Measurements from ENCODE around the gene MAD1L1. TPM values are rescaled to one million over a fixed set of nuclear protein-coding genes. Genes with fewer than 3 reads are reported as not detected.

Gene MAD1L1
- total RNA-seq, 2 donors from 2014 or later = 59.1 to 61.4 TPM

DNA sequence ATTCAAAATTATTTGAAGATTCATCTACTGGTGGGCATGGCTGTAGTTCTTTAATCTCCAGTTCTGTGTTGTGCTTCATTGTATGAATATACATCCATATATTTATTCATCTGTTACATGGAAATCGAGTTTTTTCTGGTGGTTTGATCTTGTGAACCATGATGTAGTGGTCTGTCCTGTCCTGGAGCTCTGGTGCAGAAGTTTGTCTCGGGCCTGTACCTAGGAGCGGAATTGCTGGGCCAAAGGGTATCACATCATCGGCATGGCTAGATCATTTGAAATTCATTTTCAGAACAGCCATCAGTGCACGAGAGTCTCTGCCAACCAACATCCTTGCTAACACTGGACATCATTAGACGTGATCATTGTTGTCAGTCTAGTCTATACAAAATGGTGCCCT lies 455.6 kb downstream of the MAD1L1 start:
- TF ChIP-seq, protein P1, sequence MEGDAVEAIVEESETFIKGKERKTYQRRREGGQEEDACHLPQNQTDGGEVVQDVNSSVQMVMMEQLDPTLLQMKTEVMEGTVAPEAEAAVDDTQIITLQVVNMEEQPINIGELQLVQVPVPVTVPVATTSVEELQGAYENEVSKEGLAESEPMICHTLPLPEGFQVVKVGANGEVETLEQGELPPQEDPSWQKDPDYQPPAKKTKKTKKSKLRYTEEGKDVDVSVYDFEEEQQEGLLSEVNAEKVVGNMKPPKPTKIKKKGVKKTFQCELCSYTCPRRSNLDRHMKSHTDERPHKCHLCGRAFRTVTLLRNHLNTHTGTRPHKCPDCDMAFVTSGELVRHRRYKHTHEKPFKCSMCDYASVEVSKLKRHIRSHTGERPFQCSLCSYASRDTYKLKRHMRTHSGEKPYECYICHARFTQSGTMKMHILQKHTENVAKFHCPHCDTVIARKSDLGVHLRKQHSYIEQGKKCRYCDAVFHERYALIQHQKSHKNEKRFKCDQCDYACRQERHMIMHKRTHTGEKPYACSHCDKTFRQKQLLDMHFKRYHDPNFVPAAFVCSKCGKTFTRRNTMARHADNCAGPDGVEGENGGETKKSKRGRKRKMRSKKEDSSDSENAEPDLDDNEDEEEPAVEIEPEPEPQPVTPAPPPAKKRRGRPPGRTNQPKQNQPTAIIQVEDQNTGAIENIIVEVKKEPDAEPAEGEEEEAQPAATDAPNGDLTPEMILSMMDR (conservative IDR thresholded peaks at IDR 0.05) = no peak
- H3K9me3 Mint-ChIP-seq = peaks cover 41% of the 10 kb centered on the region
- peaks cover 3% of the 10 kb centered on the region for H3K36me3 Mint-ChIP-seq (ENCODE audit: low read depth)
- no peak overlapping the region for H3K9ac ChIP-seq (ENCODE audit: extremely low read depth, low read length, poor library complexity, severe bottlenecking)
- no peak for DNase-seq
- H3K27ac Mint-ChIP-seq = no peak overlapping the region
- 85 to 94% methylated on average over 5 to 6 of the region's 6 CpGs for WGBS, 2 experiments (ENCODE audit: insufficient coverage in 1 of 2, insufficient read length in 1 of 2)
- H3K4me3 Mint-ChIP-seq = no peak overlapping the region
- H3K27me3 Mint-ChIP-seq (ENCODE audit: insufficient read depth) = peaks cover 7% of the 10 kb centered on the region
- H3K27me3 ChIP-seq (ENCODE audit: control insufficient read depth, insufficient read depth, low read length, poor library complexity, severe bottlenecking) = no peaks in the 10 kb centered on the region
- no peaks in the 10 kb centered on the region for H3K36me3 ChIP-seq (ENCODE audit: control insufficient read depth, insufficient read depth, low read length)
- peaks cover 41% of the 10 kb centered on the region for H3K9me3 ChIP-seq (ENCODE audit: control insufficient read depth, low read length)
- H3K27ac ChIP-seq (ENCODE audit: low read depth, low read length) = no peak overlapping the region
- no peak overlapping the region for H3K4me3 ChIP-seq (ENCODE audit: low read length)
- H3K4me1 ChIP-seq (ENCODE audit: control insufficient read depth, insufficient read depth, low read length) = no peaks in the 10 kb centered on the region
- H3K4me1 Mint-ChIP-seq = no peaks in the 10 kb centered on the region

- no peaks in the 10 kb centered on the region for H3K4me1 Mint-ChIP-seq
- DNase-seq = no peak
- no peaks in the 10 kb centered on the region for H3K4me1 ChIP-seq (ENCODE audit: control insufficient read depth, insufficient read depth, low read length)
- H3K9me3 Mint-ChIP-seq = peaks cover 43% of the 10 kb centered on the region
- no peaks in the 10 kb centered on the region for H3K27me3 ChIP-seq (ENCODE audit: control insufficient read depth, insufficient read depth, low read length, poor library complexity, severe bottlenecking)
- H3K36me3 ChIP-seq (ENCODE audit: control insufficient read depth, insufficient read depth, low read length) = no peaks in the 10 kb centered on the region
- WGBS, 2 experiments (ENCODE audit: insufficient coverage in 1 of 2, insufficient read length in 1 of 2) = 85 to 91% methylated on average over 2 to 4 of the region's 4 CpGs
- H3K27ac ChIP-seq (ENCODE audit: low read depth, low read length) = no peak overlapping the region
- TF ChIP-seq, protein P1 (conservative IDR thresholded peaks at IDR 0.05) = no peak
- H3K27ac Mint-ChIP-seq = no peak overlapping the region
- H3K4me3 Mint-ChIP-seq = no peak overlapping the region
- H3K27me3 Mint-ChIP-seq (ENCODE audit: insufficient read depth) = peaks cover 7% of the 10 kb centered on the region
- no peak overlapping the region for H3K9ac ChIP-seq (ENCODE audit: extremely low read depth, low read length, poor library complexity, severe bottlenecking)
- peaks cover 3% of the 10 kb centered on the region for H3K36me3 Mint-ChIP-seq (ENCODE audit: low read depth)
- peaks cover 41% of the 10 kb centered on the region for H3K9me3 ChIP-seq (ENCODE audit: control insufficient read depth, low read length)
- H3K4me3 ChIP-seq (ENCODE audit: low read length) = peak overlapping the region; percentile 44
Observed at GRCh38 chr7:1775389-1775788, 457.4 kb downstream of the MAD1L1 start.

DNA sequence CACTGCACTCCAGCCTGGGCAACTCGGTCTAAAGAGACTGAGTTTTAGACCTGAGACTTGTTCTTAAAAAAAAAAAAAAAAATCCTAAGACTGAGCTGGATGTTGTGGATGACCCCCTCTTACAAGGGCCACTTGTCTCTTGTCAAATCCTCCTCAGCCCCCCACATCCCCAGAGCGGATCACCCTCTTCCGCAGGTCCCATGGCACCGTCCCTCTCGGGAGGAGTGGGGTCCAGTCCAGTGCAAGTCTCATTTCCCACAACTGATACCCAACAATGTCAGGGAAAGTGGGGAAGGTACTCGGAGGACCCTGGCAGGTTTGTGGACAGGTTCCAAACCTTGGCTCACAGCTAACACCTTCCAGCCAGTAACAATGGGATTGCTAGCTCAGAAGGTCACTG lies 462.4 kb downstream of the MAD1L1 start:
- Mint-ChIP-seq H3K36me3 (ENCODE audit: low read depth) (no peaks in the 10 kb centered on the region), H3K27me3 (ENCODE audit: insufficient read depth) (no peaks in the 10 kb centered on the region), H3K9me3 (peaks cover 55% of the 10 kb centered on the region), H3K4me1 (no peaks in the 10 kb centered on the region), H3K27ac (no peak overlapping the region), H3K4me3 (no peak overlapping the region)
- H3K27me3 ChIP-seq (ENCODE audit: control insufficient read depth, insufficient read depth, low read length, poor library complexity, severe bottlenecking) = no peaks in the 10 kb centered on the region
- H3K36me3 ChIP-seq (ENCODE audit: control insufficient read depth, insufficient read depth, low read length) = no peaks in the 10 kb centered on the region
- DNase-seq = no peak
- H3K4me3 ChIP-seq (ENCODE audit: low read length) = no peak overlapping the region
- no peak overlapping the region for H3K9ac ChIP-seq (ENCODE audit: extremely low read depth, low read length, poor library complexity, severe bottlenecking)
- TF ChIP-seq, protein P1 (conservative IDR thresholded peaks at IDR 0.05) = no peak
- peaks cover 22% of the 10 kb centered on the region for H3K9me3 ChIP-seq (ENCODE audit: control insufficient read depth, low read length)
- WGBS, 2 experiments (ENCODE audit: insufficient coverage in 1 of 2, insufficient read length in 1 of 2) = 91 to 93% methylated on average over 3 to 6 of the region's 6 CpGs
- H3K4me1 ChIP-seq (ENCODE audit: control insufficient read depth, insufficient read depth, low read length) = no peaks in the 10 kb centered on the region
- no peak overlapping the region for H3K27ac ChIP-seq (ENCODE audit: low read depth, low read length)

Measured in endodermal cell (in vitro differentiated cells).